ENCODE data around the gene FBXL2. TPM values are rescaled to one million over a fixed set of nuclear protein-coding genes. Genes with fewer than 3 reads are reported as not detected.

Gene FBXL2
- total RNA-seq, 1 donor from 2014 or later, result 11.5 TPM

GRCh38 chr3:33380653-33381052, 103.4 kb downstream of the FBXL2 start:
- Mint-ChIP-seq H3K27ac (ENCODE audit: unreplicated experiment) (no peak overlapping the region), H3K4me1 (ENCODE audit: unreplicated experiment) (no peaks in the 10 kb centered on the region), H3K9me3 (ENCODE audit: unreplicated experiment) (no peaks in the 10 kb centered on the region), H3K4me3 (ENCODE audit: unreplicated experiment) (no peak overlapping the region), H3K36me3 (ENCODE audit: low read depth, unreplicated experiment) (peaks cover 9% of the 10 kb centered on the region), H3K27me3 (ENCODE audit: unreplicated experiment) (peaks cover 2% of the 10 kb centered on the region)
- DNase-seq (ENCODE audit: low spot score), result no peak
- TF ChIP-seq CTCF (IDR thresholded peaks at IDR 0.05; ENCODE audit: unreplicated experiment), result no peak

- H3K27me3 Mint-ChIP-seq (ENCODE audit: unreplicated experiment), result peaks cover 1% of the 10 kb centered on the region
- H3K27ac Mint-ChIP-seq (ENCODE audit: unreplicated experiment), result no peak overlapping the region
- no peaks in the 10 kb centered on the region for H3K9me3 Mint-ChIP-seq (ENCODE audit: unreplicated experiment)
- no peaks in the 10 kb centered on the region for H3K4me1 Mint-ChIP-seq (ENCODE audit: unreplicated experiment)
- peaks cover 15% of the 10 kb centered on the region for H3K36me3 Mint-ChIP-seq (ENCODE audit: low read depth, unreplicated experiment)
- no peak for DNase-seq (ENCODE audit: low spot score)
- no peak for TF ChIP-seq CTCF (IDR thresholded peaks at IDR 0.05; ENCODE audit: unreplicated experiment)
- H3K4me3 Mint-ChIP-seq (ENCODE audit: unreplicated experiment), result no peak overlapping the region
Measured at GRCh38 chr3:33383951-33384350, 106.7 kb downstream of the FBXL2 start.

GRCh38 chr3:33385423-33385822, 108.2 kb downstream of the FBXL2 start:
- peaks cover 2% of the 10 kb centered on the region for H3K27me3 Mint-ChIP-seq (ENCODE audit: unreplicated experiment)
- TF ChIP-seq CTCF (IDR thresholded peaks at IDR 0.05; ENCODE audit: unreplicated experiment), result no peak
- no peak for DNase-seq (ENCODE audit: low spot score)
- no peak overlapping the region for H3K4me3 Mint-ChIP-seq (ENCODE audit: unreplicated experiment)
- H3K9me3 Mint-ChIP-seq (ENCODE audit: unreplicated experiment), result no peaks in the 10 kb centered on the region
- peaks cover 20% of the 10 kb centered on the region for H3K36me3 Mint-ChIP-seq (ENCODE audit: low read depth, unreplicated experiment)
- no peaks in the 10 kb centered on the region for H3K4me1 Mint-ChIP-seq (ENCODE audit: unreplicated experiment)
- no peak overlapping the region for H3K27ac Mint-ChIP-seq (ENCODE audit: unreplicated experiment)

GRCh38 chr3:33386631-33387030, 109.4 kb downstream of the FBXL2 start:
- H3K4me1 Mint-ChIP-seq (ENCODE audit: unreplicated experiment), result no peaks in the 10 kb centered on the region
- peaks cover 2% of the 10 kb centered on the region for H3K27me3 Mint-ChIP-seq (ENCODE audit: unreplicated experiment)
- no peaks in the 10 kb centered on the region for H3K9me3 Mint-ChIP-seq (ENCODE audit: unreplicated experiment)
- H3K36me3 Mint-ChIP-seq (ENCODE audit: low read depth, unreplicated experiment), result peaks cover 27% of the 10 kb centered on the region
- H3K4me3 Mint-ChIP-seq (ENCODE audit: unreplicated experiment), result no peak overlapping the region
- H3K27ac Mint-ChIP-seq (ENCODE audit: unreplicated experiment), result no peak overlapping the region
- no peak for TF ChIP-seq CTCF (IDR thresholded peaks at IDR 0.05; ENCODE audit: unreplicated experiment)
- no peak for DNase-seq (ENCODE audit: low spot score)

GRCh38 chr3:33388374-33389100, 111.3 kb downstream of the FBXL2 start:
- Mint-ChIP-seq H3K4me3 (ENCODE audit: unreplicated experiment) (no peak overlapping the region), H3K27me3 (ENCODE audit: unreplicated experiment) (peaks cover 2% of the 10 kb centered on the region), H3K36me3 (ENCODE audit: low read depth, unreplicated experiment) (peaks cover 41% of the 10 kb centered on the region), H3K4me1 (ENCODE audit: unreplicated experiment) (no peaks in the 10 kb centered on the region), H3K27ac (ENCODE audit: unreplicated experiment) (no peak overlapping the region), H3K9me3 (ENCODE audit: unreplicated experiment) (no peaks in the 10 kb centered on the region)
- no peak for DNase-seq (ENCODE audit: low spot score)
- TF ChIP-seq CTCF (IDR thresholded peaks at IDR 0.05; ENCODE audit: unreplicated experiment), result no peak
